Thymus (tissue), 11 donors: ENCODE data around the gene ABCA9. TPM values are rescaled to one million over a fixed set of nuclear protein-coding genes. Genes with fewer than 3 reads are reported as not detected.
"Not testable (repeated sequence)": the region's sequence is repeated elsewhere in the genome, so short reads cannot be mapped to it uniquely, and the experiment has no call there.

Experiments
- DNase-seq, 9 donors: peaks; one replicate each; pipeline ENCODE4 v3.0.0-alpha.2; 2013; ENCODE audit warnings: low spot score in 9 of 9, low read depth in 6 of 9, missing footprints in 1 of 9
- H3K27ac ChIP-seq, 2 donors: one replicate each; pipeline ENCODE4 v1.5.1; 2013; ENCODE audit warnings: control low read depth in 1 of 2, low read depth in 1 of 2, low read length in 1 of 2, mild to moderate bottlenecking in 1 of 2, moderate library complexity in 1 of 2
- H3K27me3 ChIP-seq, 2 donors: one replicate each; pipeline ENCODE4 v1.5.1; 2013; ENCODE audit warnings: low read length in 1 of 2; ENCODE audit not compliant: control insufficient read depth in 2 of 2, insufficient read depth in 1 of 2
- H3K36me3 ChIP-seq, 2 donors: one replicate each; pipeline ENCODE4 v1.5.1; 2013; ENCODE audit warnings: low read length in 1 of 2, mild to moderate bottlenecking in 1 of 2, moderate library complexity in 1 of 2; ENCODE audit not compliant: control insufficient read depth in 2 of 2, insufficient read depth in 2 of 2
- H3K4me1 ChIP-seq, 2 donors: one replicate each; pipeline ENCODE4 v1.5.1; 2013; ENCODE audit warnings: low read length in 2 of 2; ENCODE audit not compliant: control insufficient read depth in 2 of 2, insufficient read depth in 2 of 2
- H3K4me3 ChIP-seq, 2 donors: one replicate each; pipeline ENCODE4 v1.5.1; 2013; ENCODE audit warnings: low read length in 2 of 2, control low read depth in 1 of 2, mild to moderate bottlenecking in 1 of 2
- H3K9me3 ChIP-seq, 2 donors: one replicate each; pipeline ENCODE4 v1.5.1; 2013; ENCODE audit warnings: low read length in 1 of 2, mild to moderate bottlenecking in 1 of 2; ENCODE audit not compliant: control insufficient read depth in 2 of 2, insufficient read depth in 1 of 2
- WGBS: extraction: QIAGEN DNeasy Blood & Tissue Kit; methylation state at CpG from one replicate; pipeline ENCODE4 v1.1.7; 2013; 5-methylcytosine and 5-hydroxymethylcytosine counted together
- polyA plus RNA-seq: library from polyadenylated mRNA; stranded (reverse); fragments of 200-250 nt; gene quantifications from one replicate; pipeline ENCODE4 v1.2.3, GENCODE V29; 2013
- total RNA-seq: library from RNA; stranded (reverse); fragments of 120-200 nt; gene quantifications from one replicate; pipeline ENCODE4 v1.2.4, GENCODE V29; 2013
- donor health status: healthy.

The ABCA9 gene
- total and polyA plus RNA-seq, 2 donors: 1.1 to 2.8 TPM

- no peak overlapping the region for H3K27ac ChIP-seq
- H3K9me3 ChIP-seq: no peaks in the 10 kb centered on the region
- H3K4me1 ChIP-seq: peaks cover 0 to 2% of the 10 kb centered on the region in 2 donors
- no peak overlapping the region for H3K4me3 ChIP-seq
- H3K36me3 ChIP-seq: no peaks in the 10 kb centered on the region
- H3K27me3 ChIP-seq: no peaks in the 10 kb centered on the region
- DNase-seq: no peak
- 96% methylated on average over 4 of the region's 4 CpGs for WGBS
These were observed 29.6 kb upstream of the ABCA9 start for GRCh38 chr17:69090365-69090764.

GRCh38 chr17:69088643-69089200, 28.0 kb upstream of the ABCA9 start:
- no peaks in the 10 kb centered on the region for H3K36me3 ChIP-seq
- H3K4me3 ChIP-seq: no peak overlapping the region
- DNase-seq: no peak
- H3K9me3 ChIP-seq: no peaks in the 10 kb centered on the region
- no peak overlapping the region for H3K27ac ChIP-seq
- H3K27me3 ChIP-seq: no peaks in the 10 kb centered on the region
- H3K4me1 ChIP-seq: peaks cover 0 to 2% of the 10 kb centered on the region in 2 donors
- WGBS: 84% methylated on average over 4 of the region's 4 CpGs

GRCh38 chr17:69086641-69087040, 25.9 kb upstream of the ABCA9 start:
- no peaks in the 10 kb centered on the region for H3K27me3 ChIP-seq

GRCh38 chr17:69084911-69085310, 24.2 kb upstream of the ABCA9 start:
- H3K4me3 ChIP-seq: no peak overlapping the region
- no peak overlapping the region for H3K27ac ChIP-seq
- H3K4me1 ChIP-seq: no peaks in the 10 kb centered on the region
- WGBS: 86% methylated on average over 13 of the region's 13 CpGs
- no peak for DNase-seq
- no peaks in the 10 kb centered on the region for H3K36me3 ChIP-seq
- H3K27me3 ChIP-seq: no peaks in the 10 kb centered on the region
- peaks cover 0 to 8% of the 10 kb centered on the region in 2 donors for H3K9me3 ChIP-seq

More at GRCh38 chr17:69086641-69087040, 25.9 kb upstream of the ABCA9 start:
- Histone ChIP-seq H3K4me1 (no peaks in the 10 kb centered on the region), H3K36me3 (no peaks in the 10 kb centered on the region), H3K4me3 (no peak overlapping the region), H3K27ac (no peak overlapping the region), H3K9me3 (peaks cover 0 to 8% of the 10 kb centered on the region in 2 donors)
- no peak for DNase-seq
- WGBS: 99% methylated on average over 1 of the region's 1 CpG

- Histone ChIP-seq H3K4me3 (no peak overlapping the region), H3K27ac (no peak overlapping the region), H3K36me3 (no peaks in the 10 kb centered on the region), H3K27me3 (no peaks in the 10 kb centered on the region), H3K4me1 (no peaks in the 10 kb centered on the region), H3K9me3 (peaks cover 0 to 8% of the 10 kb centered on the region in 2 donors)
- 99% methylated on average over 2 of the region's 2 CpGs for WGBS
- no peak for DNase-seq
These were observed 22.0 kb upstream of the ABCA9 start for GRCh38 chr17:69082696-69083095.

- H3K4me1 ChIP-seq: no peaks in the 10 kb centered on the region
- no peak overlapping the region for H3K27ac ChIP-seq
- peaks cover 0 to 8% of the 10 kb centered on the region in 2 donors for H3K9me3 ChIP-seq
- H3K27me3 ChIP-seq: no peaks in the 10 kb centered on the region
- no peaks in the 10 kb centered on the region for H3K36me3 ChIP-seq
- DNase-seq: no peak
- no peak overlapping the region for H3K4me3 ChIP-seq
These were observed 18.1 kb upstream of the ABCA9 start for GRCh38 chr17:69078864-69079263.

- Histone ChIP-seq H3K9me3 (no peaks in the 10 kb centered on the region), H3K4me3 (no peak overlapping the region), H3K4me1 (no peaks in the 10 kb centered on the region), H3K27me3 (no peaks in the 10 kb centered on the region), H3K27ac (no peak overlapping the region), H3K36me3 (no peaks in the 10 kb centered on the region)
- no peak for DNase-seq
These were observed 15.1 kb upstream of the ABCA9 start for GRCh38 chr17:69075823-69076222.

- not testable (repeated sequence) for H3K9me3 ChIP-seq, H3K27me3 ChIP-seq, H3K4me3 ChIP-seq, H3K4me1 ChIP-seq, DNase-seq, H3K36me3 ChIP-seq, H3K27ac ChIP-seq
These were observed 12.7 kb upstream of the ABCA9 start for GRCh38 chr17:69073392-69073791.

- DNase-seq, H3K27ac ChIP-seq, H3K4me3 ChIP-seq, H3K9me3 ChIP-seq, H3K36me3 ChIP-seq, H3K27me3 ChIP-seq, H3K4me1 ChIP-seq: not testable (repeated sequence)
- 96% methylated on average over 1 of the region's 1 CpG for WGBS
These were observed 12.1 kb upstream of the ABCA9 start for GRCh38 chr17:69072803-69073256.

- not testable (repeated sequence) for H3K9me3 ChIP-seq, H3K4me3 ChIP-seq, H3K36me3 ChIP-seq, H3K4me1 ChIP-seq, DNase-seq, H3K27ac ChIP-seq, H3K27me3 ChIP-seq
- WGBS: 82% methylated on average over 4 of the region's 4 CpGs
These were observed 10.5 kb upstream of the ABCA9 start for GRCh38 chr17:69071233-69071586.
